22Rv1 (cell line): Measurements from ENCODE around the gene GNL3.

Experiments used
- H3K27ac ChIP-seq: fragments of 450-650 bp; 2 replicates; pipeline ENCODE4 v1.5.1; 2017
- CTCF ChIP-seq: fragments of 450-650 bp; IDR thresholded peaks from 2 replicates; pipeline ENCODE4 v1.5.1; 2017; ENCODE audit warnings: mild to moderate bottlenecking
- ZFX ChIP-seq: fragments of 450-650 bp; IDR thresholded peaks from 2 replicates; pipeline ENCODE4 v1.6.1; 2017; ENCODE audit warnings: antibody characterized with exemption, borderline replicate concordance

The GNL3 gene

DNA sequence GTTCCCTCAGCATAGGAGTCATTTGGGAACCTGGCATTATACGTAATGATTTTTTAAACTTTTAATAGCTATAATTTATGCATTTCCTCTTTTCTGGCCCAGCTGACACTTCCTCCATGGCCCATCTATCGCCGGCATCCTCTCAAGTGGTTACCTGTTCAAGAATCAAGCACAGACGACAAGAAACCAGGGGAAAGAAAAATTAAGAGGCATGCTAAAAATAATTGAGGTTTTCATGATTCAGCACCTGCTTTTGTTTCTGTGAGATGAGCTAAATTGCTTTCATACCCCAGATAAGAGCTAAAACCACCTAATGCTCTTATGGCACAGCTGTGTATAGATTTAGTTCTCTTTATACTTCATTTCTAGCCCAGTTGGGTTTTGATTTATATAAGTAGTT, 21.8 kb downstream of the GNL3 start:
- no peak overlapping the region for H3K27ac ChIP-seq

DNA sequence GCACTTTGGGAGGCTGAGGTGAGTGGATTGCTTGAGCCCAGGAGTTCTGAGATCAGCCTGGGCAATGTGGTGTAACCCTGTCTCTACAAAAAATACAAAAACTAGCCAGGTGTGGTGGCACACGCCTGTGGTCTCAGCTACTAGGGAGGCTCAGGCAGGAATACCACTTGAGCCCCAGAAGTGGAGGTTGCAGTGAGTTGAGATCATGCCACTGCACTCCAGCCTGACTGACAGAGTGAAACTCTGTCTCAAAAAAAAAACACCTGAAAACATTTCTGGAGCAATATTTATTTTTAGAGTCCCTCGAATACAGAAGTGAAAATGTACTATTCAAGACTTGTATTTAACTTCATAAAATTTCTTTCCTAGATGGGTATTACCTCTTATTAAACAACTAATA, 24.7 kb downstream of the GNL3 start:
- H3K27ac ChIP-seq, result peak overlapping the region; percentile 21; the same call in 1 of the 2 replicates
- TF ChIP-seq ZFX (no peak), CTCF (no peak)

More for the DNA sequence above, 21.8 kb downstream of the GNL3 start:
- TF ChIP-seq CTCF (no peak), ZFX (no peak)

GRCh38 chr3:52712291-52713212, 26.7 kb downstream of the GNL3 start:
- no peak overlapping the region; the same call in 1 of the 2 replicates for H3K27ac ChIP-seq
- TF ChIP-seq CTCF (no peak), ZFX (no peak)

- TF ChIP-seq ZFX (no peak), CTCF (no peak)
- no peak overlapping the region for H3K27ac ChIP-seq
Measured at GRCh38 chr3:52714335-52715302, 28.8 kb downstream of the GNL3 start.

DNA sequence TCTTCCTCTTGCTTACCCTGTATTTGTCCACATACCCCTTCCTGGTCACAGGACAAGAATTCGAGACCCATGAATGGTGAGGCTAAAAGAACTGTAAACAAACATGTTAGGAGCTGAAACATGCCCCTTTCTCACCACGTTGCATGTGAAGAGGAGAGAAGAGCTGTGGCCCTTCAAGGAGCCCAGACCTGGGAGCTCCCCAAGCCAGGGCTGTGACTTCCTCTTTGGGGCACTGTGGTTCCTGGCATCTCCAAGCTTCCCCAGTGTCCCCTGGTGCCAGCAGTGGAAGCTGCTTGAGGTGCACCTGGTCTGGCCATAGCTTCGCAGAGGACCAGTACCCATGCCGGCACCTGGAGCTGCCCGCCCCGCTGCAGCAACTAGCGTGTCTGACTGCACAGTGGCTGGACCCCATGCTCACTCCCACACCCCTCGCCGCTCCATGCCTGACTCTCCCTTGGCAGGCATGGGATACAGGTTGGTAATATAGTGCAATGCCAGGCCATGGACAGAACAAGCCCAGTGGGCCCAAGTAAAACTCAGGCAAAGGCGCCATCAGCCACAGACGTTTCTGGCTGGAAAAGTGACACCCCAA, 30.0 kb downstream of the GNL3 start:
- TF ChIP-seq CTCF, result no peak
- TF ChIP-seq ZFX, result no peak
- no peak overlapping the region for H3K27ac ChIP-seq

DNA sequence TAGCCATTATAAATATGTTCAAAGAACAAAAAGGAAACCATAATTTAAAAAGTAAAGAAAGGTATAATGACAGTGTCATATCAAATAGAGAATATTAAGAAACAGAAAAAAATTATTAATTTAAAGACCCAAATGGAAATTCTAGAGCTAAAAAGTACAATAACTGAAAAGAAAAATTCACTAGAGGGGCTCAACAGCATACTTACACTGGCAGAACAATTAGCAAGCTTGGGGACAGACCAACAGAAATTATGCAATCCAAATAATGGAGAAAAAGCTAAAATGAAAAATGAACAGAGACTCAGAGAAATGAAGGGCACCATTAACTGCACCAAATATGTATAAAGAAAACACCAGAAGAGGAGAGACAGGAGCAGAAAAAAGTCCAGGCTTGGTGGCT, 33.8 kb downstream of the GNL3 start:
- no peak for TF ChIP-seq CTCF
- TF ChIP-seq ZFX, result no peak

More for the DNA sequence above, 33.8 kb downstream of the GNL3 start:
- H3K27ac ChIP-seq, result no peak overlapping the region
